NB4 (cell line): ENCODE measurements around the gene SPATS2.

ENCODE experiments used
- MYC ChIP-seq: IDR thresholded peaks from 2 replicates; pipeline ENCODE4 v1.6.1; 2011; ENCODE audit warnings: low read depth, low read length
- POLR2A ChIP-seq: IDR thresholded peaks from 2 replicates; pipeline ENCODE4 v1.6.1; 2011; ENCODE audit warnings: mild to moderate bottlenecking; ENCODE audit not compliant: insufficient read length; ENCODE audit errors: extremely low read depth
- TF ChIP-seq, protein P1 (sequence below): IDR thresholded peaks from one replicate; pipeline ENCODE4 v1.5.1; 2012; ENCODE audit warnings: low read depth, low read length
- TF ChIP-seq, protein P2 (sequence below): IDR thresholded peaks from 2 replicates; pipeline ENCODE4 v1.6.1; 2011; ENCODE audit warnings: low read depth, low read length

DNA sequence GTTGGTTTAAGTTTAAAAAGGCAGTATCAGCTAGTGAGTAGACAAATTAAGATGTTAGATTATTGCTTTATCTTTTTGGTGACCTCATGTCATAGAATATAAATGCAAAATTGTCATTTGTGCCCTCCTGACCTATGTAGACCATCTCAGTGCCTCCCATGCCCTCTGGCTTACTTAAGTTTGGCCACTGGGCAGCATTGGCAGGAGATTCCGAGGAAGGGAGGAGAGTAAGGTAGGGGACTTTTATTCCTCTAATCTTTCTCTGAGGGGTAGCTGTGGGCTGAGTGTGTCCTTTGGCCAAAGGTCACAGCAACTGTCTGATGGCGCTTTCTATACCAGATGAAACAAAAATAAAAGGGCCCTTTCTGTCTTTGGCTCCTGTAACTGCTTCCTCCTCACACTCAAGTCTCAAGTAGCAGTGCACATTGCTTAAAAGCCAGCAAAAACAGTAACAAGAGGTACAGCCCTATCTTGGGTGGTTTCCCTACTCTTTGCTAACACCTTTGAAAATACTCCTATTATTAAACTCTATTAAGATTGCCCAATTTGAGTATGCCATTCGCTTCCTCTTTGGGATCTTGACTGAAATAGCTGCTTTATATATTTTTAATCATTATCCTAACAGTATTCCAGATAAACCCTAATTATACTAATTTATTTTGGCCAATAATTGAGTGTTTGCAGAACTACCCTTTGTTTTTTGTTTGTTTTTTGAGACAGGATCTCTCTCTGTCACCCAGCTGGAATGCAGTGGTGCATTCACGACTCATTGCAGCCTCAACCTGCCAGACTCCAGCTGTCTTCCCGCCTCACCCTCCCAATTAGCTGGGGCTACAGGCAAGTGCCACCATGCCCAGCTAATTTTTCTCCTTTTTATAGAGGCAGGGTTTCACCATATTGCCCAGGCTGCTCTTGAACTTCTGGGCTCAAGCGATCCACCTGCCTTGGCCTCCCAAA lies 115.1 kb downstream of the SPATS2 start:
- TF ChIP-seq, protein P1, sequence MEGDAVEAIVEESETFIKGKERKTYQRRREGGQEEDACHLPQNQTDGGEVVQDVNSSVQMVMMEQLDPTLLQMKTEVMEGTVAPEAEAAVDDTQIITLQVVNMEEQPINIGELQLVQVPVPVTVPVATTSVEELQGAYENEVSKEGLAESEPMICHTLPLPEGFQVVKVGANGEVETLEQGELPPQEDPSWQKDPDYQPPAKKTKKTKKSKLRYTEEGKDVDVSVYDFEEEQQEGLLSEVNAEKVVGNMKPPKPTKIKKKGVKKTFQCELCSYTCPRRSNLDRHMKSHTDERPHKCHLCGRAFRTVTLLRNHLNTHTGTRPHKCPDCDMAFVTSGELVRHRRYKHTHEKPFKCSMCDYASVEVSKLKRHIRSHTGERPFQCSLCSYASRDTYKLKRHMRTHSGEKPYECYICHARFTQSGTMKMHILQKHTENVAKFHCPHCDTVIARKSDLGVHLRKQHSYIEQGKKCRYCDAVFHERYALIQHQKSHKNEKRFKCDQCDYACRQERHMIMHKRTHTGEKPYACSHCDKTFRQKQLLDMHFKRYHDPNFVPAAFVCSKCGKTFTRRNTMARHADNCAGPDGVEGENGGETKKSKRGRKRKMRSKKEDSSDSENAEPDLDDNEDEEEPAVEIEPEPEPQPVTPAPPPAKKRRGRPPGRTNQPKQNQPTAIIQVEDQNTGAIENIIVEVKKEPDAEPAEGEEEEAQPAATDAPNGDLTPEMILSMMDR = no peak
- TF ChIP-seq MYC (no peak), POLR2A (no peak)
- TF ChIP-seq, protein P2, sequence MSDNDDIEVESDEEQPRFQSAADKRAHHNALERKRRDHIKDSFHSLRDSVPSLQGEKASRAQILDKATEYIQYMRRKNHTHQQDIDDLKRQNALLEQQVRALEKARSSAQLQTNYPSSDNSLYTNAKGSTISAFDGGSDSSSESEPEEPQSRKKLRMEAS = no peak
